ENCODE data around the gene ZNF524.

Gene ZNF524

DNA sequence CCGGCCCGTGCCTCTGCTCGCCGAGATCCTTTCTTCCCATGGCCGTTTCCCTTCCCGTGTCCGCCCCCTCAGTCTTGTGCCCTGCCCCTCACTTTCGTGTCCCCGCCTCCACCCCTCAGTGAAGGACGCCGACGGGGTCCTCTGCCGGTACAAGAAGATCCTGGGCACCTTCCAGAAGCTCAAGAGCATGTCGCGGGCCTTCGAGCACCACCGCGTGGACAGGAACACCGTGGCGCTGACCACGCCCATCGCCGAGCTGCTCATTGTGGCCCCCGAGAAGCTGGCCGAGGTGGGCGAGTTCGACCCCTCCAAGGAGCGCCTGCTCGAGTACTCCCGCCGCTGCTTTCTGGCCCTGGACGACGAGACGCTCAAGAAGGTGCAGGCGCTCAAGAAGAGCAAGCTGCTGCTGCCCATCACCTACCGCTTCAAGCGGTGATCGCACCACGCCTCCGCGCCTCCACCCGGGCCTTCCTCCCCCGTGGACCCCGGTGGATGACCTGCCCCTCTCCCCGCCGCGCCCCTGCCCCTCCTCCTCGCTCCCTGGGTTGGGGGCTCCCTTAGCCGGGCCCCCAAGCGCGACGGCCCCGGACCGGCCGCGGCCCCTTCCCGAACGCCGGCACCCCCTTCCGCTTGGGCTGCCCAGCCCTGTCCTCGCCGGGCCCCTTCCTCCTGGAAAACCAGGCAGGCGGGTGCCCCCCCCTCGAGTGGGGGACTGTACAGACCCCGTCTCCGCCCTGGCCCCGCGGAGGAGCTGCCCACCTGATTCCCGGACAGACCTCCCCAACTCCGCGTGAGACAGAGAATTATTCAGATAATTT lies 52.4 kb downstream of the ZNF524 start:
- DNase-seq (ENCODE audit: extremely low read depth in 1 of 2, low read depth in 1 of 2): no peak

Data from stimulated activated CD8-positive, alpha-beta memory T cell treated with anti-CD3 and anti-CD28 coated beads, Interleukin-7, amount 100 ng/mL, for 48 hours (primary cell).